Measurements from ENCODE around the gene CATSPER1.

Gene CATSPER1

DNA sequence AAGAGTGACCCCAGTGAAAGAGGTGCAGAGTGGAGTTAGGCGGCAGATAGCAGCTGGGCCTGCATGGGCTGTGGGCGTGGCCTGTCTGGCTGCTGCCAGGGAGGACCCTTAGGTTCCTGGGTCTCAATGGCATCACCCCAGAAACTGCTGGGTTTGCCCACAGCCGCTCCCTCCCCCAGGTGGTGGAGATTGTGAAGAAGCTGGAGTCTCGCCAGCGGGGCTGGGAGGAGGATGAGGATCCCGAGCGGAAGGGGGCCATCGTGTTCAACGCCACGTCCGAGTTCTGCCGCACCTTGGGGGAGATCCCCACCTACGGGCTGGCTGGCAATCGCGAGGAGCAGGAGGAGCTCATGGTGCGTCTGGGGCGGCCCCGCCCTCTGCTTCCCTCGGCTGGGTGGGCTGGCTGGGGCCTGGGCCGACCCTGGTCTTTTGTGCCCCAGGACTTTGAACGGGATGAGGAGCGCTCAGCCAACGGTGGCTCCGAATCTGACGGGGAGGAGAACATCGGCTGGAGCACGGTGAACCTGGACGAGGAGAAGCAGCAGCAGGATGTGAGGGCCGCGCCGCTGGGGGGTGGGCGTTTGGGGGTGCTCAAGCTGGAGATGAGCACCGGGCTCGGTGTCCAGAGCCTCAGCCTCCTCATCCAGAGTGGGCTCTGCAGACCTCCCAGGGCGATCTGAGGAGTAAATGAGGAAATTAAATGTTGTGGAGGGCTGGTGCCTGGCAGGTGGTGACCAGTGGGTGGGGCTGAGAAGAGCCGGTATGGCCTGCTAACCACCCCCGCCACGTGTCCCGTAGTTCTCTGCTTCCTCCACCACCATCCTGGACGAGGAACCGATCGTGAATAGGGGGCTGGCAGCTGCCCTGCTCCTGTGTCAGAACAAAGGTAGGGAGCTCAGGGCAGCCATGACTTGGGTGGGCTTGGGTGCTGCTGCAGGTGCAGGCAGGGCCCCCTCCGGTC lies 49.8 kb downstream of the CATSPER1 start:
- Histone ChIP-seq H2AFZ (ENCODE audit: low read depth, low read length) (no peak overlapping the region), H3K36me3 (ENCODE audit: insufficient read depth, low read length) (peaks cover 65% of the 10 kb centered on the region), H3K9me3 (ENCODE audit: insufficient read depth, low read length, severe bottlenecking) (no peaks in the 10 kb centered on the region), H3K4me2 (ENCODE audit: insufficient read depth, low read length) (no peak overlapping the region), H3K27me3 (ENCODE audit: insufficient read depth, low read length, poor library complexity) (no peaks in the 10 kb centered on the region), H3K4me1 (ENCODE audit: insufficient read depth, low read length) (no peaks in the 10 kb centered on the region), H4K20me1 (ENCODE audit: insufficient read depth, low read length) (peaks cover 12% of the 10 kb centered on the region; the same call in 1 of the 2 replicates), H3K79me2 (ENCODE audit: insufficient read depth, low read length) (no peaks in the 10 kb centered on the region), H3K27ac (ENCODE audit: low read length) (no peak overlapping the region), H3K9ac (ENCODE audit: low read depth, low read length) (no peak overlapping the region), H3K4me3 (ENCODE audit: low read depth in 1 of 2, low read length in 2 of 2) (no peak overlapping the region)
- DNase-seq (no peak), ATAC-seq (ENCODE audit: insufficient read depth, low read depth) (no peak)
- no peak for TF ChIP-seq EZH2 (IDR thresholded peaks at IDR 0.05; ENCODE audit: borderline replicate concordance, low read depth, low read length, severe bottlenecking)
- TF ChIP-seq, protein P1, sequence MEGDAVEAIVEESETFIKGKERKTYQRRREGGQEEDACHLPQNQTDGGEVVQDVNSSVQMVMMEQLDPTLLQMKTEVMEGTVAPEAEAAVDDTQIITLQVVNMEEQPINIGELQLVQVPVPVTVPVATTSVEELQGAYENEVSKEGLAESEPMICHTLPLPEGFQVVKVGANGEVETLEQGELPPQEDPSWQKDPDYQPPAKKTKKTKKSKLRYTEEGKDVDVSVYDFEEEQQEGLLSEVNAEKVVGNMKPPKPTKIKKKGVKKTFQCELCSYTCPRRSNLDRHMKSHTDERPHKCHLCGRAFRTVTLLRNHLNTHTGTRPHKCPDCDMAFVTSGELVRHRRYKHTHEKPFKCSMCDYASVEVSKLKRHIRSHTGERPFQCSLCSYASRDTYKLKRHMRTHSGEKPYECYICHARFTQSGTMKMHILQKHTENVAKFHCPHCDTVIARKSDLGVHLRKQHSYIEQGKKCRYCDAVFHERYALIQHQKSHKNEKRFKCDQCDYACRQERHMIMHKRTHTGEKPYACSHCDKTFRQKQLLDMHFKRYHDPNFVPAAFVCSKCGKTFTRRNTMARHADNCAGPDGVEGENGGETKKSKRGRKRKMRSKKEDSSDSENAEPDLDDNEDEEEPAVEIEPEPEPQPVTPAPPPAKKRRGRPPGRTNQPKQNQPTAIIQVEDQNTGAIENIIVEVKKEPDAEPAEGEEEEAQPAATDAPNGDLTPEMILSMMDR (IDR thresholded peaks at IDR 0.05; ENCODE audit: borderline replicate concordance, extremely low read depth, low read length, poor library complexity, severe bottlenecking) = no peak

DNA sequence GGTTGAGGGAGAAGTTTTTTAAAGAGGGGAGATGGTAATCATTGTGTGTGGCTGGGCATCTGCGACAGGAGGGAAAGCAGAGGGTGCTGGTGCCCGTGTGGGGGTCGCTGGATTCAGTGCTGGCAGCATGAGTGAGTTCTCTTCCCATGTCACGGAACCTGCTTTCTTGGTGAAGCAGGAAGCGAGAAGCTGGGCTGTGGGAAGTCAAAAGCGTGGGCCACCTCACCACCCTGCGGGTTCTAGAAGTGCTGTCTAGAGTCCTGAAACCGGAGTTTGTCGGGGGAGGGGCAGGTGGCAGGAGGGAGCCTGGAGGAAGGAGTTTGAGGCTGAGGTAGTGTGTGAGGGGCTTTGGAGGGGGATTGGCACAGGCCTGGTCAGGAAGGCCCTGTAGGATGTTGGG lies 50.5 kb downstream of the CATSPER1 start:
- DNase-seq = no peak
- no peak overlapping the region for H3K27ac ChIP-seq (ENCODE audit: low read length)
- no peaks in the 10 kb centered on the region for H3K27me3 ChIP-seq (ENCODE audit: insufficient read depth, low read length, poor library complexity)
- TF ChIP-seq, protein P1 (IDR thresholded peaks at IDR 0.05; ENCODE audit: borderline replicate concordance, extremely low read depth, low read length, poor library complexity, severe bottlenecking) = no peak
- no peak for TF ChIP-seq EZH2 (IDR thresholded peaks at IDR 0.05; ENCODE audit: borderline replicate concordance, low read depth, low read length, severe bottlenecking)
- peaks cover 12% of the 10 kb centered on the region; the same call in 1 of the 2 replicates for H4K20me1 ChIP-seq (ENCODE audit: insufficient read depth, low read length)
- H3K4me3 ChIP-seq (ENCODE audit: low read depth in 1 of 2, low read length in 2 of 2) = no peak overlapping the region
- no peak overlapping the region for H3K9ac ChIP-seq (ENCODE audit: low read depth, low read length)
- H3K36me3 ChIP-seq (ENCODE audit: insufficient read depth, low read length) = peaks cover 65% of the 10 kb centered on the region
- H3K79me2 ChIP-seq (ENCODE audit: insufficient read depth, low read length) = no peaks in the 10 kb centered on the region
- H3K4me2 ChIP-seq (ENCODE audit: insufficient read depth, low read length) = no peak overlapping the region
- H3K4me1 ChIP-seq (ENCODE audit: insufficient read depth, low read length) = no peaks in the 10 kb centered on the region
- H2AFZ ChIP-seq (ENCODE audit: low read depth, low read length) = no peak overlapping the region
- ATAC-seq (ENCODE audit: insufficient read depth, low read depth) = no peak
- no peaks in the 10 kb centered on the region for H3K9me3 ChIP-seq (ENCODE audit: insufficient read depth, low read length, severe bottlenecking)

DNA sequence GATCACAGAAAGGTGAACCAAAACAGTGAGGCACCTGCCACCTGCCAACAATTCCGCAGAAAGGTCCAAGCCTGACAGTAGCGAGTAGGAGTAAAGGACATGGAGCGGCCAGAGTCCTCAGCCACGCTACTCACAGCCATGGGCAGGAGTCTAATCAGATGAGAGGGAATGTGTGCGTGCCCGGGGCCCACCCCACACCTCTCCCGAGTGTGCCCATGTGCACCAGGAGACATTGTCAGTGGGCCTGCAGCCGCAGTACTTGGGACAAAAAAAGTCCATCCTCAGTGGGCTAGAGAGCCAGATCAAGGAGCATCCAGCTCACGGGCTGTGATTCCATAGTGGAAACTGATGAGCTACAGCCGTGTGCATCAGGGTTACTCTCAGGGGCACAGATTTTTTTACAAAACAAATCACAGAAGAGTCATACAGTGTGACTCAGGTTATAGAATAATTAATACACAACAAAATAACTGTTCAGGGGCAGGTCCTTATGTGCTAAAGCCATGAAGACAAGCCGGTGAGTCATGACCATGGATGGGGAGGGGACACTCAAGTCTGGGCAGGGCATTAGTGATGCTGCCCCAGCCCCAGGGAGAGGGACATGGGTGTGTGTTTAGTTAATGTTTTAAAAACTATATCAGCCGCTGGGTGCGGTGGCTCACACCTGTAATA lies 52.7 kb downstream of the CATSPER1 start:
- H4K20me1 ChIP-seq (ENCODE audit: insufficient read depth, low read length) = peaks cover 19% of the 10 kb centered on the region; the same call in 1 of the 2 replicates
- H3K27ac ChIP-seq (ENCODE audit: low read length) = no peak overlapping the region
- ATAC-seq (ENCODE audit: insufficient read depth, low read depth) = no peak
- no peaks in the 10 kb centered on the region for H3K27me3 ChIP-seq (ENCODE audit: insufficient read depth, low read length, poor library complexity)
- peaks cover 76% of the 10 kb centered on the region for H3K36me3 ChIP-seq (ENCODE audit: insufficient read depth, low read length)
- H3K4me3 ChIP-seq (ENCODE audit: low read depth in 1 of 2, low read length in 2 of 2) = no peak overlapping the region
- DNase-seq = no peak
- TF ChIP-seq EZH2 (IDR thresholded peaks at IDR 0.05; ENCODE audit: borderline replicate concordance, low read depth, low read length, severe bottlenecking) = no peak
- TF ChIP-seq, protein P1 (IDR thresholded peaks at IDR 0.05; ENCODE audit: borderline replicate concordance, extremely low read depth, low read length, poor library complexity, severe bottlenecking) = no peak
- H3K79me2 ChIP-seq (ENCODE audit: insufficient read depth, low read length) = peaks cover 4% of the 10 kb centered on the region
- H3K9ac ChIP-seq (ENCODE audit: low read depth, low read length) = no peak overlapping the region
- no peaks in the 10 kb centered on the region for H3K4me1 ChIP-seq (ENCODE audit: insufficient read depth, low read length)
- no peak overlapping the region for H3K4me2 ChIP-seq (ENCODE audit: insufficient read depth, low read length)
- no peak overlapping the region for H2AFZ ChIP-seq (ENCODE audit: low read depth, low read length)
- H3K9me3 ChIP-seq (ENCODE audit: insufficient read depth, low read length, severe bottlenecking) = no peaks in the 10 kb centered on the region

All from DND-41 (cell line).